Stomach (tissue), 9 donors: ENCODE measurements around the gene SUCLG2. TPM values are rescaled to one million over a fixed set of nuclear protein-coding genes. Genes with fewer than 3 reads are reported as not detected.

ENCODE experiments used
- DNase-seq, 2 donors: peaks; one replicate each; pipeline versions ENCODE4 v3.0.0 to v3.0.0-alpha.2; 2013 to 2019
- H3K27ac ChIP-seq, 5 donors: fragments of 200-600 bp in 4 of 5; sonication (generic) in 4 of 5; one replicate each; pipeline ENCODE4 v1.5.1; 2013 to 2019; ENCODE audit warnings: mild to moderate bottlenecking in 1 of 5, moderate library complexity in 1 of 5
- H3K27me3 ChIP-seq, 3 donors: fragments of 200-600 bp; sonication (generic); one replicate each; pipeline ENCODE4 v1.5.1; 2017 to 2019; ENCODE audit warnings: mixed run types in 1 of 3
- H3K36me3 ChIP-seq, 4 donors: fragments of 200-600 bp; sonication (generic); 1 replicate in 3 of 4; 2 replicates in 1 of 4; pipeline ENCODE4 v1.5.1; 2016 to 2019
- H3K4me1 ChIP-seq, 4 donors: fragments of 200-600 bp; sonication (generic); one replicate each; pipeline ENCODE4 v1.5.1; 2016 to 2019
- H3K4me3 ChIP-seq, 4 donors: fragments of 200-600 bp; sonication (generic) in 3 of 4; one replicate each; pipeline ENCODE4 v1.5.1; 2016 to 2019; ENCODE audit warnings: mild to moderate bottlenecking in 1 of 4
- H3K9me3 ChIP-seq, 4 donors: fragments of 200-600 bp; sonication (generic); one replicate each; pipeline ENCODE4 v1.5.1; 2016 to 2019
- CTCF ChIP-seq, 7 experiments: fragments of 450-650 bp in 4 of 7; fragments of 200-600 bp in 3 of 7; sonication (generic) in 3 of 7; IDR thresholded peaks; one replicate each; pipeline ENCODE4 v1.5.1; 2016 to 2019; ENCODE audit warnings: antibody characterized with exemption in 7 of 7, control low read depth in 2 of 7, mild to moderate bottlenecking in 1 of 7
- EP300 ChIP-seq: sonication (generic); formaldehyde crosslinking; IDR thresholded peaks from one replicate; pipeline ENCODE4 v1.6.1; 2017; ENCODE audit warnings: antibody characterized with exemption
- POLR2A ChIP-seq, 4 donors: fragments of 450-650 bp; IDR thresholded peaks; one replicate each; pipeline ENCODE4 v1.6.1; 2016; ENCODE audit warnings: antibody characterized with exemption in 4 of 4, control low read depth in 2 of 4, mild to moderate bottlenecking in 1 of 4, moderate library complexity in 1 of 4
- POLR2AphosphoS5 ChIP-seq, 3 donors: sonication (generic); formaldehyde crosslinking; IDR thresholded peaks; one replicate each; pipeline ENCODE4 v1.6.1; 2016; ENCODE audit warnings: antibody characterized with exemption in 3 of 3
- WGBS, 5 donors: extraction: QIAGEN DNeasy Blood & Tissue Kit in 3 of 5; methylation state at CpG; one replicate each; pipeline versions ENCODE4 v1.1.5 to v1.1.7; 2013 to 2018; 5-methylcytosine and 5-hydroxymethylcytosine counted together
- intact Hi-C: fragments of 100-400 bp; cut with DNase I; formaldehyde crosslinking; loops from one replicate; pipeline ENCODE4 v1.15.1; 2023; ENCODE audit warnings: low total_unique reads
- polyA plus RNA-seq, 3 donors: library from polyadenylated mRNA; stranded (reverse); fragments of 200-250 nt; gene quantifications; one replicate each; pipeline ENCODE4 v1.2.3, GENCODE V29; 2013
- total RNA-seq, 5 donors: library from RNA; depleted of rRNA; stranded (reverse); fragments of >200 nt; gene quantifications; one replicate each; pipeline versions ENCODE4 v1.1.0 to v1.2.3, GENCODE V29; 2014 to 2016
- donor health status: healthy with polysubstance abuse.
- donor health status: Bipolar disorder and iron deficiency.
- donor health status: healthy.

SUCLG2 gene
- total and polyA plus RNA-seq, 8 donors: 30.9 to 174 (median 74.9) TPM

- H3K4me1 ChIP-seq: peaks cover 0 to 15% (median 4%) of the 10 kb centered on the region in 4 donors
- peaks cover 0 to 14% (median 3%) of the 10 kb centered on the region in 4 donors for H3K36me3 ChIP-seq
- intact Hi-C loops: no loop called here
- no peak overlapping the region for H3K27ac ChIP-seq
- DNase-seq: no peak
- WGBS, 5 donors: 39 to 60% (median 47%) methylated on average over 3 of the region's 3 CpGs
- no peak for TF ChIP-seq EP300
- no peak for TF ChIP-seq CTCF (IDR thresholded peaks at IDR 0.05)
- no peak for TF ChIP-seq POLR2A (IDR thresholded peaks at IDR 0.05)
- no peak for TF ChIP-seq POLR2AphosphoS5 (IDR thresholded peaks at IDR 0.05)
- no peaks in the 10 kb centered on the region for H3K27me3 ChIP-seq
- no peak overlapping the region for H3K4me3 ChIP-seq
- H3K9me3 ChIP-seq: peaks cover 0 to 7% (median 5%) of the 10 kb centered on the region in 4 donors
Measured at GRCh38 chr3:67418426-67419217, 235.8 kb downstream of the SUCLG2 start.

GRCh38 chr3:67416703-67417102, 237.7 kb downstream of the SUCLG2 start:
- Histone ChIP-seq H3K4me1 (peaks cover 0 to 15% (median 4%) of the 10 kb centered on the region in 4 donors), H3K27me3 (no peaks in the 10 kb centered on the region), H3K27ac (no peak overlapping the region), H3K4me3 (no peak overlapping the region), H3K36me3 (peaks cover 0 to 14% (median 0%) of the 10 kb centered on the region in 4 donors), H3K9me3 (peaks cover 0 to 7% (median 5%) of the 10 kb centered on the region in 4 donors)
- intact Hi-C loops: no loop called here
- DNase-seq: no peak
- TF ChIP-seq EP300: no peak
- no peak for TF ChIP-seq POLR2AphosphoS5 (IDR thresholded peaks at IDR 0.05)
- no peak for TF ChIP-seq CTCF (IDR thresholded peaks at IDR 0.05)
- TF ChIP-seq POLR2A (IDR thresholded peaks at IDR 0.05): no peak
- WGBS, 5 donors: 83 to 97% (median 92%) methylated on average over 1 of the region's 1 CpG

GRCh38 chr3:67415511-67415910, 238.9 kb downstream of the SUCLG2 start:
- Histone ChIP-seq H3K4me1 (peaks cover 0 to 15% (median 4%) of the 10 kb centered on the region in 4 donors), H3K27me3 (no peaks in the 10 kb centered on the region), H3K27ac (no peak overlapping the region), H3K4me3 (no peak overlapping the region), H3K9me3 (peaks cover 0 to 7% (median 5%) of the 10 kb centered on the region in 4 donors), H3K36me3 (peaks cover 0 to 10% (median 0%) of the 10 kb centered on the region in 4 donors)
- intact Hi-C loops: no loop called here
- no peak for TF ChIP-seq POLR2AphosphoS5 (IDR thresholded peaks at IDR 0.05)
- no peak for TF ChIP-seq EP300
- TF ChIP-seq CTCF (IDR thresholded peaks at IDR 0.05): no peak
- TF ChIP-seq POLR2A (IDR thresholded peaks at IDR 0.05): no peak
- WGBS, 5 donors: 0 to 88% (median 50%) methylated on average over 1 of the region's 1 CpG
- no peak for DNase-seq

GRCh38 chr3:67414740-67415139, 239.7 kb downstream of the SUCLG2 start:
- no peak for TF ChIP-seq EP300
- no peak for TF ChIP-seq POLR2A (IDR thresholded peaks at IDR 0.05)
- TF ChIP-seq CTCF (IDR thresholded peaks at IDR 0.05): no peak
- no peak for TF ChIP-seq POLR2AphosphoS5 (IDR thresholded peaks at IDR 0.05)
- intact Hi-C loops: no loop called here
- Histone ChIP-seq H3K9me3 (peaks cover 0 to 2% (median 1%) of the 10 kb centered on the region in 4 donors), H3K4me1 (peaks cover 0 to 15% (median 4%) of the 10 kb centered on the region in 4 donors), H3K27me3 (no peaks in the 10 kb centered on the region), H3K4me3 (no peak overlapping the region), H3K27ac (no peak overlapping the region), H3K36me3 (peaks cover 0 to 3% (median 0%) of the 10 kb centered on the region in 4 donors)
- DNase-seq: no peak
- WGBS, 5 donors: 96 to 100% (median 97%) methylated on average over 5 of the region's 5 CpGs
